GM21390 (cell line): ENCODE data around the gene HCN3.

ENCODE experiments used
- ATAC-seq: cut with Tn5 transposase; IDR thresholded peaks from one replicate; pipeline ENCODE4 v1.9.1; 2021; ENCODE audit not compliant: unreplicated experiment

HCN3 gene

GRCh38 chr1:155308493-155309422 is 31.5 kb downstream of the HCN3 start, which contains the start of gene FDPS:
Gene FDPS, plus strand, starts transcription at chr1:155308866. Its CDS starts 924 bp downstream, at chr1:155309790.
- peak; percentile 94 for ATAC-seq

- no peak for ATAC-seq
Observed at GRCh38 chr1:155309423-155310021, 32.3 kb downstream of the HCN3 start.

- no peak for ATAC-seq
Observed at GRCh38 chr1:155313261-155313660, 36.0 kb downstream of the HCN3 start.

GRCh38 chr1:155316922-155317321 is 39.7 kb downstream of the HCN3 start:
- no peak for ATAC-seq

- no peak for ATAC-seq
Observed at GRCh38 chr1:155318082-155318481, 40.8 kb downstream of the HCN3 start.

- no peak for ATAC-seq
Observed at GRCh38 chr1:155319536-155319935, 42.3 kb downstream of the HCN3 start.

- no peak for ATAC-seq
Observed at GRCh38 chr1:155320252-155320651, 43.0 kb downstream of the HCN3 start.

GRCh38 chr1:155320661-155321617 is 43.7 kb downstream of the HCN3 start, which contains the start of gene RUSC1:
Gene RUSC1, plus strand, starts transcription at chr1:155320894. Its CDS starts 880 bp downstream, at chr1:155321774.
- no peak for ATAC-seq

- ATAC-seq: no peak
Observed at GRCh38 chr1:155321639-155322503, 44.6 kb downstream of the HCN3 start.

- no peak for ATAC-seq
Observed at GRCh38 chr1:155322571-155322952, 45.3 kb downstream of the HCN3 start.

GRCh38 chr1:155322953-155323728 is 45.9 kb downstream of the HCN3 start:
- peak; percentile 42 for ATAC-seq

- ATAC-seq: no peak
Observed at GRCh38 chr1:155323729-155324036, 46.4 kb downstream of the HCN3 start.

GRCh38 chr1:155324037-155324716 is 46.9 kb downstream of the HCN3 start:
- ATAC-seq: peak; percentile 65

GRCh38 chr1:155324717-155325602 is 47.7 kb downstream of the HCN3 start:
- no peak for ATAC-seq

- ATAC-seq: no peak
Observed at GRCh38 chr1:155325603-155325893, 48.3 kb downstream of the HCN3 start.

- no peak for ATAC-seq
Observed at GRCh38 chr1:155326020-155326526, 48.8 kb downstream of the HCN3 start.

- ATAC-seq: no peak
Observed at GRCh38 chr1:155326631-155327037, 49.4 kb downstream of the HCN3 start.

GRCh38 chr1:155327981-155328380 is 50.7 kb downstream of the HCN3 start:
- ATAC-seq: no peak
